NCI-H2196 treated with DMSO at 0.1 percent for 48 hours (cell line): ENCODE measurements around the gene TSPAN14.

Experiments
- DNase-seq: peaks from one replicate; lab custom pipeline; 2025; ENCODE audit not compliant: unreplicated experiment; lab: John Stamatoyannopoulos, UW

TSPAN14 gene

GRCh38 chr10:80502621-80503583, 48.8 kb downstream of the TSPAN14 start:
- no peak for DNase-seq

GRCh38 chr10:80503584-80504157, 49.6 kb downstream of the TSPAN14 start:
- no peak for DNase-seq

- DNase-seq, result no peak
Observed at GRCh38 chr10:80504158-80504811, 50.2 kb downstream of the TSPAN14 start.

- no peak for DNase-seq
Observed at GRCh38 chr10:80504897-80505465, 50.9 kb downstream of the TSPAN14 start.

- no peak for DNase-seq
Observed at GRCh38 chr10:80506189-80506575, 52.1 kb downstream of the TSPAN14 start.

- DNase-seq, result no peak
Observed at GRCh38 chr10:80506836-80507487, 52.9 kb downstream of the TSPAN14 start.

GRCh38 chr10:80509108-80509402, 54.9 kb downstream of the TSPAN14 start:
- no peak for DNase-seq

GRCh38 chr10:80509403-80510161, 55.5 kb downstream of the TSPAN14 start:
- DNase-seq, result no peak

GRCh38 chr10:80512031-80512526, 58.0 kb downstream of the TSPAN14 start:
- DNase-seq, result no peak

GRCh38 chr10:80513106-80513505, 59.0 kb downstream of the TSPAN14 start:
- no peak for DNase-seq

GRCh38 chr10:80515511-80515910, 61.4 kb downstream of the TSPAN14 start:
- DNase-seq, result no peak

GRCh38 chr10:80515941-80516340, 61.8 kb downstream of the TSPAN14 start:
- no peak for DNase-seq

GRCh38 chr10:80516506-80517075, 62.5 kb downstream of the TSPAN14 start:
- DNase-seq, result no peak

- DNase-seq, result no peak
Observed at GRCh38 chr10:80517416-80518142, 63.5 kb downstream of the TSPAN14 start.

- DNase-seq, result no peak
Observed at GRCh38 chr10:80518143-80518806, 64.2 kb downstream of the TSPAN14 start.

- no peak for DNase-seq
Observed at GRCh38 chr10:80518807-80519360, 64.8 kb downstream of the TSPAN14 start.

- DNase-seq, result no peak
Observed at GRCh38 chr10:80519936-80520650, 66.0 kb downstream of the TSPAN14 start.
